Forelimb muscle (tissue), 1 donor: Measurements from ENCODE around the gene CNGA3. TPM values are rescaled to one million over a fixed set of nuclear protein-coding genes. Genes with fewer than 3 reads are reported as not detected.
A peak's percentile ranks its signal among the peaks of the same experiment; 100 is the strongest.

Source experiments
- DNase-seq: peaks from one replicate; pipeline ENCODE4 v3.0.0-alpha.2; 2013; ENCODE audit warnings: low read depth
- polyA plus RNA-seq: library from polyadenylated mRNA; unstranded; fragments of 120-200 nt; gene quantifications from one replicate; pipeline ENCODE4 v1.2.1, GENCODE V29; 2013; ENCODE audit not compliant: insufficient read length

The CNGA3 gene
- polyA plus RNA-seq, 1 donor = 0.66 TPM

- DNase-seq = no peak
Measured at GRCh38 chr2:98376996-98377395, 30.7 kb downstream of the CNGA3 start.

DNA sequence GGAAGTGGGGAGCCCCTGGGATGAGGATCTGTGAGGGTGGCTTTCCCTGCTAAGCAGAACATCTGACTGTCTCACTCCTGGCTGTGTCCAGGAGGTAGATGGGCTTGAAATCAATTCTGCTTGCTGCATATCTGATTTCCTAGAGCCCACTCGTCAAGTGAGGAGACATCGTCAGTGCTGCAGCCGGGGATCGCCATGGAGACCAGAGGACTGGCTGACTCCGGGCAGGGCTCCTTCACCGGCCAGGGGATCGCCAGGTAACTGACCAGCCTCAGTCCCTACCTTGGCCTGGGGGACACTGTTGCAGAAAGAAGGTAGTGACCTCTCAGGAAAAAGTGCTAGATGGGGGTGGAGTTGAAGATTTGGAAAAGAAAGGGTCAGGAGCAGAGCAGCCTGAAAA is 31.3 kb downstream of the CNGA3 start:
- DNase-seq = no peak

GRCh38 chr2:98378196-98378595 is 31.9 kb downstream of the CNGA3 start:
- no peak for DNase-seq

DNA sequence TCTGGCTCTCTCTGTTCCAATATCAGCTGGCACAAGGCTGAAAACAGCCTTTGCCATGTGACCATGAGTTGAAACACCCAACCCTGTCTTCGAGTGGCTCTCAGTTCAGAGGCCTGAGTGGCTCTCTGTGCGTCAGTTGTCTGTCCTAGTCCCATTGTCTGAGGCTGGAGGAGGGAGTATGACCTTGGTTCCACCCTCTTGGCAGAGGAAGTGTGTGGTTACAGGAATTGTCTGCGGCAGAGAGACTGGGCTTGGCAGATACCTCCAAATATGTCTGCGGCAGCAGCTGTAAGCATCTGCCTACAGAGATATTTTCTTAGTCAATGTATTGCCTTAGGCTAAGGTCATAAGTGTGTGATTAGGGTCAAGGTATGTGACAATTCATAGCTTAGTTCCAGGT is 32.6 kb downstream of the CNGA3 start:
- DNase-seq = peak; percentile 2

GRCh38 chr2:98379311-98380202 is 33.3 kb downstream of the CNGA3 start:
- DNase-seq = no peak

GRCh38 chr2:98380203-98380535 is 33.9 kb downstream of the CNGA3 start:
- no peak for DNase-seq

DNA sequence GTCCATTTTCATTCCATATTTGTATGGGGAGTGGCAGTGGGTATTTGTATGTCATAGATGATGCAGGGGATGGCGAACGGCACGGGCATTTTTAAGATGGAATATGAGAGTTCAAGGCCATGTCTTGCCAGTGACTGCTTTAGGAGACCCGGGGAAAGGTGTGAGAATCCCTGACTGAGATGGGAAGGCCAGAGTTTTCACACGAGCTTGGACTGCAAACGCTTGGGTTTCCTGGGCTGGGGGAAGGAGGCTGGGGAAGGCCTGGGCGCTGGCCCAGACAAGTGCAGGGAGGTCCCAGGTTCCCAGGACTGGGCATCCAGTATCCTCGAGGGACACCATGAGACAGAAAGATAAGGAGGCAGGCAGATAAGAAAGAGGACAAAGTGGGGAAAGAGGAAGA is 35.2 kb downstream of the CNGA3 start:
- DNase-seq = no peak

DNA sequence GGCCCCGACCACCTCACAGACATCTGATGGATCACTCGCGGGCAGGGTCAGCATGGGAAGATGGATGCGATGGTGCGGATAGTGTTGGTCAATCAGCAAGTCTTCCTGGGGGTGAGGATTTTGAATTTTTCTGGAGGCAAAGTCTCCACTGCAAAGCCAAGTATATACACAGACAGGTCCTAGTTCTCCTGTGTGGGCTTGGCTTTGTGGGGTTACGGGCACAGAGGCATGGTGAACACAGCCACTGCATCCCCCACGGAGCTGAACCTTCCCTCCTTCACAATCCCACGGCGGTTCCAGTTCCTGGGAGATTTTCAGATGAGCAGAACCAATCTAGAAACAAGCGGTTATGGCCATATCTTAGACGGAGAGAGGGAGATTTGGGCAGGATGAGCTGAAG is 35.8 kb downstream of the CNGA3 start:
- DNase-seq = no peak

GRCh38 chr2:98382739-98383138 is 36.5 kb downstream of the CNGA3 start:
- no peak for DNase-seq

DNA sequence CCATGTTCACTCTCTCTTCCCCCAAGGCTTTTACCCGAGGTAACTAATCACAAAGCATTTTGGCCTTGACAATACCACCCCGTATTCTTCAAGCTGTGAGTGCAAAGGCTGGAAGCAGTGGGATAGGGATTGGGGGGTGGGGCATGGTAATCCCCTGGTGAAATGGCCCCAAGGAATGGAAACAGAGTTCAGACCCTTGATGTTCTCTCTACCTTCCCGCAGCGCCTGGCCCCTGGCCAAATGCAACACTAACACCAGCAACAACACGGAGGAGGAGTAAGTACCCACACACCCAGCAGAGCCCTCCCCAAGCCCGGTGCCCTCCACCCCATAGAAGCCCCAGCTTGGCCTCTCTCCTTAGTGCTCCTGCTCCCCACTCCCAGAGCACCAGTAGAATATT is 36.9 kb downstream of the CNGA3 start:
- DNase-seq = no peak

DNA sequence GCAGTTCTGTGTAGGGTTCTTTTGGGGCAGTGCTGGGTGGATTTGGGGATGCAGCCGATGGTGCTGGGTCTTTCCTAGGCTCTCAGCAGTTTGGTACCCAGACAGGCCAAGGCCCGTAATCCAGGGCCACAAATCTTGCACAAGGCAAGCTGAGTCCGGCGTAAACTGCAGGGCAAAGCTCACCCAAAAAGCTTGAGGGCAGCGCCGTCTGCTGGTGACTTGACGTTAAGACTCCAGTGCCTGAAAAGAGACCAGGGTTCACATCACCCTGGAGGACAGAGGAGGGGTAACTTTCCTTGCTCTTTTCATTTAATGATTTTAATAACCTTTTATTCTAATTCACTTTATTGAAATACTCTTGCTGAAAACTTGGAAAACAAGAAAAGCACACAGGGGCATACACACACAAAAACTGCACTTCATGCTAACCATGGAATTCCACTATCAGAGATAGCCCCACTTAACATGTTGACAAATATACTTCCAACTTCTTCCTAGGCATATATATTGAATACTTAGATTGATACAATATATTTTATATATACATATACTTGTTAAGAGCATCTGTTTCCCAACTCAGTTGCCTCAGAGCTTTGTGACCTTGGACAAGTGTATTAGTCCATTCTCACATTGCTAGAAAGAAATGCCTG is 38.9 kb downstream of the CNGA3 start:
- peak; percentile 24 for DNase-seq

GRCh38 chr2:98387478-98387877 is 41.2 kb downstream of the CNGA3 start:
- DNase-seq = no peak

DNA sequence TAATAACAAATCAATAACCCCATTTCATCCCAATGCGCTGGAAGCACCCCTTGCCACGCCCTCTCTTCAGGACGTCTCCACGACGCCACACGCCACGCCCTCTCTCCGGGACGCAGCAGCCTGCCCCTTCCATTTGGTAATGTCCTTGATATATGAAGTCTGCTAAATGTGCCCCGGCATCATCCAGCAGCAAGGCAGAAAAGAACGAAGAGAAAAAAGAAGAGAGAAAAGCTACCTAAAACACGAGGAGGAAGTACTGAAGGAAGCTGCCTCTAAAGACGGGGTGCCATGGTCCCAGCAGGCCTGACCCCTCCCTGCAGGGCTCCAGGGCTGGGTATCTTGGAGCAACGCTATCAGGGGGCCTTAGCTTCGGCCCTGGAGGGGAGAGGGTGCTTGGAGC is 41.8 kb downstream of the CNGA3 start:
- no peak for DNase-seq

DNA sequence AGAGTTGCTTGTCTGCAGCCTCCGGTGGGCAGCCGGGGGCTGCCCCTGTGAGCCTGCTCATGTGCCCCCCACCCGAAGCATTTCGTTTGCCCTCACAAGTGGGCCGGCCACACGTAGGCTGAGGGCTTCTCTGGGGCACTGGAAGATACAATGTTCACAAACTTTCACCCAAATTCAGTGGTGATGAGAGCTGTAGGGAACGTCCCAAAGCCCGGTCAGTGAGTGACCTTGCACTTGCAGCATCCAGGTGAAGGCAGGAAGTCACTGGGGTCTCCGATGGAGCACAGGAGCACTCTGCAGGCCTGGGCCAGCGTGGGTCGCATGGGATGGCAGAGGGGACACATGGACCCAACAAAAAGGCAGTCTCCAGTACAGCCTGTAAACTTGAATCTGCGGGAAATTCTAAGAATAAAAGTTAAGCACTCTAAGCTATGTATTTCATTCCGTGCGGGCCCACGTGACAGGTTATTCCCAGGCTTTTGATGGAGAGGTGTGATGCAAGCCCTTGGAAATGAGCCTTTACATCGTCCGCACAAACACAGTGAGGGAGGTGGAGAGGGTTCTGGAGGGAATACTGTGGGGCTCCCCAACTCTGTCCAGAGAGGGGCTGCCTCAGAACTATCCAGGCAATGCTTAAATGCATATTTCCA is 42.5 kb downstream of the CNGA3 start:
- no peak for DNase-seq

DNA sequence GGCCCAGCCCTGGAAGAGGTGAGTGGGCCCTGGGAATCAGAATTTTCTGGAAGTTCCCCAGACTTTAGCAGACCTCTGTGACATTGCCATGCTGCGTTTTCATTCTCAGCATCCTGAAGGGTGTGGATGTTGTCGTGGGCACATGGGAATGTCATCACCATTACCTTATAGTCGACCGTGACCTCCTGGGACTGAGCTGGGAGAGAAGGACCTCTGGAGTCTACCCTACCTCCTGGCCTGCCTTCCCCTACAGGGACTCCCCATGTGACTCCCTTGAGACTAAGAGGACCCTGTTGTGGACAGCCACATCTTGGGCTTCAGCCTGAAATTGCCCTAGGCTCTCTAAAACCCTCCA is 43.0 kb downstream of the CNGA3 start:
- no peak for DNase-seq

DNA sequence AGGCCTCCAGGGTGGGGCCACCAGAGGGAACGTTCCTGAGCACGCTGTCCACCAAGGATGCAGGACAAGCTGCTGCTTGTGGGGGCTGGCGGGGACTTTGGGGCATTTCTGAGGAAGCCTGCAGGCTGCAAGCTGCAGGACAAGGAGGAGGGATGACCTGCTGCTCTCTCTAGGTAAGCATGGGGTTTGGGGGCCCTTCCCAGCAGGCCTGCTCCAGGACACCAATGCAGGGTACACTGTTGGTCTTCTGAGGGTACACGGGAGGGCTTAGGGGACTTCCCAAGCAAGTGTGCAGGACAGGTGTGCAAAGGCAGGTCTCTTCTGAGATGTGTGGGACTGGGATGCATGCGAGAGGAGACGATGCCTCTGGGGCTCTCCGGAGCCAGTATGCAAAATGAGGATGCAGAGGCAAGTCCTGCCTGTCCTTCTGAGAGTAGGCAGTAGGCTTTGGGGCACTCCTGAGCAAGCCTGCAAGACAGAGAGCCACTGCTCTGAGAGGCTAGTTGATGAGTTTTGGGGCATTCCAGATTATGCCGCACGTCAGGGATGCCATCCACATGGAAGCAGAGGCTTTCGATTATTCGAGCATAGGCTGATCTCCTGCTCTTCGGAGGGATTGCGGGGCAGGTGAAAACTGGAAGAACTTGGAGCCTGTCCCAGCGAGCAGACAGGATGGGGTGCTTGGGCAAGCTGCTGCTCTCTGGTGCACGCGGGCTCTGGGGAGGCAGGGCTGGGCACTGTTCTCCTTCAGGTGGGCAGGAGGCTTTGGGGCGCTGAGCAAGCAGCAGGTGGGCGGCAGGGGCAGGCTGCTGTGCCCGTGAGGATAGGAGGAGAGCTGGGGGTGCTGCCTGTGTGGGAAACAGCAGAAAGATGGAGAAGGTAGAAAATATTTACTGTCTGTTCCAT is 44.6 kb downstream of the CNGA3 start:
- DNase-seq = no peak

GRCh38 chr2:98391581-98392270 is 45.5 kb downstream of the CNGA3 start:
- no peak for DNase-seq

GRCh38 chr2:98393354-98393753 is 47.1 kb downstream of the CNGA3 start:
- DNase-seq = no peak

DNA sequence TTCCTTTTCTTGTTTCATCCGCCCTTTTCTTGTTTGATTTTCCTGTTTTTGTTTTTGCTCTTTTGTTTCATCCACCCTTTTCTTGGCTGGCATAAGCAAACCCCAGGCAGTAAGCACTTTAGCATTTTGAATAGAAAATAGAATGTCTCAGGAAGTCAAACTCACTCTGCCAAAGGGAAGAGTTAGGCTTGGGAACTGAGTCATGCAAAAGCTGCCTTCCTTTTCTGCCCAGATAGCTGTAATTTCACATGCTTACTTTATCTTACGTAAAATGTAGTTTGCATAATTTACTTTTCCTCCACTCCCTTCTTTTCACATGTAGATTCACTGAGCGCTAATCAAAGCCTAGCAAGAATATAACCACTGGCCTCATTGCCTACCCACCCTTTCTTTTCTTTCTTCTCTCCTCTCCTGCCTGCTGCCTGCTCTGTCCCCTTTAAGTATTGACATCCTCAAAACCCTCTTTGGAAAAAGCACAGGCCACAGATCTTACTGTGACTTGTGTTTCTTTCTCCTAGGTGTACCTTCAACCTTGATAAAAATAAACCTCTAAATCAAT is 48.4 kb downstream of the CNGA3 start:
- no peak for DNase-seq

DNA sequence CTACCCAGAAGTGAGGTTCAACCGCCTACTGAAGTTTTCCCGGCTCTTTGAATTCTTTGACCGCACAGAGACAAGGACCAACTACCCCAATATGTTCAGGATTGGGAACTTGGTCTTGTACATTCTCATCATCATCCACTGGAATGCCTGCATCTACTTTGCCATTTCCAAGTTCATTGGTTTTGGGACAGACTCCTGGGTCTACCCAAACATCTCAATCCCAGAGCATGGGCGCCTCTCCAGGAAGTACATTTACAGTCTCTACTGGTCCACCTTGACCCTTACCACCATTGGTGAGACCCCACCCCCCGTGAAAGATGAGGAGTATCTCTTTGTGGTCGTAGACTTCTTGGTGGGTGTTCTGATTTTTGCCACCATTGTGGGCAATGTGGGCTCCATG is 49.7 kb downstream of the CNGA3 start:
- DNase-seq = no peak

- DNase-seq = no peak
Measured at GRCh38 chr2:98396745-98397355, 50.6 kb downstream of the CNGA3 start.
